Epithelial cell of esophagus (primary cell): Measurements from ENCODE around the gene GIMAP8.
"Not testable (repeated sequence)": the region's sequence is repeated elsewhere in the genome, so short reads cannot be mapped to it uniquely, and the experiment has no call there.

Experiments
- DNase-seq: peaks from one replicate; pipeline ENCODE4 v3.0.0; 2010; ENCODE audit warnings: low read depth
- H3K4me3 ChIP-seq: 2 replicates; pipeline ENCODE4 v1.5.1; 2011; ENCODE audit warnings: mild to moderate bottlenecking, low read length, control low read depth
- TF ChIP-seq, protein P1 (sequence below): IDR thresholded peaks from 2 replicates; pipeline ENCODE4 v1.5.1; 2011; ENCODE audit warnings: low read depth, mild to moderate bottlenecking, low read length, control low read depth, inconsistent platforms; ENCODE audit not compliant: insufficient read depth; ENCODE audit errors: missing control alignments

GIMAP8 gene

GRCh38 chr7:150479023-150479716 is 28.7 kb downstream of the GIMAP8 start:
- no peak overlapping the region for H3K4me3 ChIP-seq
- TF ChIP-seq, protein P1, sequence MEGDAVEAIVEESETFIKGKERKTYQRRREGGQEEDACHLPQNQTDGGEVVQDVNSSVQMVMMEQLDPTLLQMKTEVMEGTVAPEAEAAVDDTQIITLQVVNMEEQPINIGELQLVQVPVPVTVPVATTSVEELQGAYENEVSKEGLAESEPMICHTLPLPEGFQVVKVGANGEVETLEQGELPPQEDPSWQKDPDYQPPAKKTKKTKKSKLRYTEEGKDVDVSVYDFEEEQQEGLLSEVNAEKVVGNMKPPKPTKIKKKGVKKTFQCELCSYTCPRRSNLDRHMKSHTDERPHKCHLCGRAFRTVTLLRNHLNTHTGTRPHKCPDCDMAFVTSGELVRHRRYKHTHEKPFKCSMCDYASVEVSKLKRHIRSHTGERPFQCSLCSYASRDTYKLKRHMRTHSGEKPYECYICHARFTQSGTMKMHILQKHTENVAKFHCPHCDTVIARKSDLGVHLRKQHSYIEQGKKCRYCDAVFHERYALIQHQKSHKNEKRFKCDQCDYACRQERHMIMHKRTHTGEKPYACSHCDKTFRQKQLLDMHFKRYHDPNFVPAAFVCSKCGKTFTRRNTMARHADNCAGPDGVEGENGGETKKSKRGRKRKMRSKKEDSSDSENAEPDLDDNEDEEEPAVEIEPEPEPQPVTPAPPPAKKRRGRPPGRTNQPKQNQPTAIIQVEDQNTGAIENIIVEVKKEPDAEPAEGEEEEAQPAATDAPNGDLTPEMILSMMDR, result no peak
- peak; percentile 88 for DNase-seq

DNA sequence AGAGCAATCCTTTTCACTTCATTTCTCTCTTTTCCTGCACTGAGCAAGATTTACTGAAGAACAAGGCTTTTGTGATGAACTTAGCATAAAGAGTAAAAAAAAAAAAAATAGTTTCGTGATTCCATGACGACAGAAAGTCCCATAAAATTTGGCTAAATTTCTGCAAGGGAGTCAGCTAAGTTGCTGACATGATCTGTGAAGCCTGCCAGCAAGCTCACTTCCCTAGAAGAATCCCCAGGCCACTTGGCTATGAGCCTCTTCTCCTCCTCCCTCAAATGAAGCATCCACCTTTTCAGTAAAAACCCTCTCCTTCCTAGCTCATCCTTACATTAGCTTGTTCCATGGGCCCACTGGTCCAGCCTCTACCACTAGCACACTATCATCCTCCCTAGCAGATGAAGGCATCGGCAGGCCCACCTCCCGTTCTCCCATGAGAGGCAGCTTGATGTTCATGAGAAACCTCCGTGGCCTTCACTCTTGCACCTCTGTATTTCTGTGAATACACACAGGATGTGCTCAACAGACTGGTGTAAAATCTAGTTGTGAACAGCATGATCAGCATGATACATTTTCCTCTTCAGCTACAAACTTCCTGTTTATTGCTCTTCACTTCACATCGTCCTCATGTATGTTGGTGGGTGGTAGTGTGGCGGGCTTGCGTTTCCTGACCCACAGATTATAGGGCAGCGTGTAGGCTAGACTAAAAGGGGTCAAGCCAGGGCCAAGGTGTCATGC is 30.9 kb downstream of the GIMAP8 start:
- DNase-seq, result no peak
- H3K4me3 ChIP-seq, result no peak overlapping the region
- TF ChIP-seq, protein P1, result no peak

DNA sequence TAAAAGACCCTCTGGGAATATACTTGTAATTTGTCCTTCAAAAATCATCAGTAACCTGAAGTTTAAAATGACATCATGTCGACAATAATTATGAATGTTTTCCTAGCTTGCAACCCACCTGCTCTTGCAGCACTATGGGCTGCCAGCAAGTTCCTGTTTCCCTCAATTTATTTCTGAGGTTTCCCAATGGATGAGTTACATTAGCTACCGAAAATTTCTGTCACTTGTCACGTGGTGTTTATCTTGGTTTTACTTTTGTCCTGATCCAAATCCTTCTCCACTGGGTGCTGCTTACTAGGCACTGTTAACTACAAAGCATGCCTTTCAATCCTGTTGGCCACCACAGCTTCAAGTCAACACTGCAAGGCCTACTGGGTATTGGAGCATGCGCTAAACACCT is 31.5 kb downstream of the GIMAP8 start:
- TF ChIP-seq, protein P1, result no peak
- DNase-seq, result no peak
- H3K4me3 ChIP-seq, result no peak overlapping the region

DNA sequence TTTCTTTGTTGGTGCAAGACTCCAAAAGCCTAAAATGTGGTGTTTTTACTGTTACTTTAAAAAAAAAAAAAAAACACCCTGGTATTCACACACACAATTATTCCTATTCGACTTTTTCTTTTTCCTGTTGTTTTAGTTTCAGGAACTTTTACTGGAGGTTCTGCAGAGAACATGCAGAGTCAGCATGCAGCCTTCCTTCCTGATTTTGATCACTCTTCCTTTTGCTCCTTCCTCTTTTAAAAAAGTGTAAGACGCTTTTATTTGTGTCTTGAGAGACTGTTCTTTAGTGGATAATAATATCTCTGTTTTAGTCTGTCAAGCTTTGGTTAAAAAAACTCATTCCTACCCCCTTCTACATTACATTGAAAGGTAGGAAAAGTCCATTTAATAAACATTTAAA is 33.1 kb downstream of the GIMAP8 start:
- DNase-seq, H3K4me3 ChIP-seq: not testable (repeated sequence)

DNA sequence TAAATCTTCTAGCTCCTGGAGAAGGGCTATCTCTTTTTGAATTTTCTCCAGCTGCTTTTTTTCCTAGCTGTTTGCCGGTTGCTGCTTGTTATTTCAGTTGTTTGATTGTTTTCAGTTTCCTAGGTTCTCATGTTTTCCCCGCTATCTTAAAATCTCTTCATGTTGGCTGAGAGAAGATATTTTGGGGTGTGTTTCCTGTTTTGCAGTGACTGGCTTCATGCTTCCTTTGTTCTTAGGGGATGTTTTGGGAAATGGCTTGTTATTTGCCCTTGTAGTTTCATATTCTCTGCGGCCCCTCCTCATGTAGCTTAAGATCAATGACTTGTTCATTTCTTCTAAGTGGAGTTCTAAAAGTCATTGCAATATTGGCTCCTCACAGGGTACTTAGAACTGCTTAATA is 33.6 kb downstream of the GIMAP8 start:
- not testable (repeated sequence) for DNase-seq, H3K4me3 ChIP-seq

- H3K4me3 ChIP-seq, result no peak overlapping the region
Observed at GRCh38 chr7:150487625-150488024, 37.2 kb downstream of the GIMAP8 start.

GRCh38 chr7:150489782-150490181 is 39.4 kb downstream of the GIMAP8 start:
- TF ChIP-seq, protein P1, result no peak
- no peak overlapping the region for H3K4me3 ChIP-seq
- no peak for DNase-seq

More at GRCh38 chr7:150487625-150488024, 37.2 kb downstream of the GIMAP8 start:
- TF ChIP-seq, protein P1, result no peak
- DNase-seq, result no peak

DNA sequence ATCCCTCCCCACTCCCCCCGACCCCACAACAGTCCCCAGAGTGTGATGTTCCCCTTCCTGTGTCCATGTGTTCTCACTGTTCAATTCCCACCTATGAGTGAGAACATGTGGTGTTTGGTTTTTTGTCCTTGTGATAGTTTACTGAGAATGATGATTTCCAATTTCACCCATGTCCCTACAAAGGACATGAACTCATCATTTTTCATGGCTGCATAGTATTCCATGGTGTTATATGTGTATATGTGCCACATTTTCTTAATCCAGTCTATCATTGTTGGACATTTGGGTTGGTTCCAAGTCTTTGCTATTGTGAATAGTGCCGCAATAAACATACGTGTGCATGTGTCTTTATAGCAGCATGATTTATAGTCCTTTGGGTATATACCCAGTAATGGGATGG is 43.0 kb downstream of the GIMAP8 start:
- DNase-seq, H3K4me3 ChIP-seq: not testable (repeated sequence)
